ENCODE results near the gene SLC6A3. TPM values are rescaled to one million over a fixed set of nuclear protein-coding genes. Genes with fewer than 3 reads are reported as not detected.

Gene SLC6A3
- total RNA-seq, 4 donors from 2014 or later = 0.16 TPM; not detected in 3

GRCh38 chr5:1402611-1403255 lies 42.5 kb downstream of the SLC6A3 start:
- Histone ChIP-seq H3K27ac (no peak overlapping the region), H3K4me1 (no peaks in the 10 kb centered on the region), H3K9me3 (no peaks in the 10 kb centered on the region), H3K36me3 (no peaks in the 10 kb centered on the region), H3K4me3 (no peak overlapping the region), H3K27me3 (peaks cover 31% of the 10 kb centered on the region)
- TF ChIP-seq POLR2AphosphoS5 (IDR thresholded peaks at IDR 0.05) (no peak), EP300 (IDR thresholded peaks at IDR 0.05) (no peak), POLR2A (IDR thresholded peaks at IDR 0.05) (no peak), CTCF (IDR thresholded peaks at IDR 0.05) (no peak)
- WGBS = 85% methylated on average over 21 of the region's 24 CpGs
- peak in 1 of 2 donors; percentile 52 for DNase-seq (ENCODE audit: low spot score in 2 of 2)

- WGBS = 61% methylated on average over 12 of the region's 14 CpGs
Measured at GRCh38 chr5:1401536-1402138, 43.6 kb downstream of the SLC6A3 start.

GRCh38 chr5:1400936-1401335 lies 44.3 kb downstream of the SLC6A3 start:
- Histone ChIP-seq H3K36me3 (no peaks in the 10 kb centered on the region), H3K27me3 (peaks cover 31% of the 10 kb centered on the region), H3K4me3 (no peak overlapping the region), H3K27ac (no peak overlapping the region), H3K9me3 (no peaks in the 10 kb centered on the region), H3K4me1 (no peaks in the 10 kb centered on the region)
- TF ChIP-seq POLR2AphosphoS5 (IDR thresholded peaks at IDR 0.05) (no peak), EP300 (IDR thresholded peaks at IDR 0.05) (no peak), POLR2A (IDR thresholded peaks at IDR 0.05) (no peak), CTCF (IDR thresholded peaks at IDR 0.05) (no peak)
- no peak for DNase-seq (ENCODE audit: low spot score in 2 of 2)
- WGBS = 79% methylated on average over 11 of the region's 12 CpGs

More at GRCh38 chr5:1401536-1402138, 43.6 kb downstream of the SLC6A3 start:
- H3K36me3 ChIP-seq = no peaks in the 10 kb centered on the region
- H3K9me3 ChIP-seq = no peaks in the 10 kb centered on the region
- no peak for TF ChIP-seq POLR2A (IDR thresholded peaks at IDR 0.05)
- H3K27ac ChIP-seq = no peak overlapping the region
- H3K4me1 ChIP-seq = no peaks in the 10 kb centered on the region
- no peak overlapping the region for H3K4me3 ChIP-seq
- H3K27me3 ChIP-seq = peaks cover 31% of the 10 kb centered on the region
- no peak for DNase-seq (ENCODE audit: low spot score in 2 of 2)

- Histone ChIP-seq H3K4me1 (no peaks in the 10 kb centered on the region), H3K27me3 (peaks cover 36% of the 10 kb centered on the region), H3K36me3 (no peaks in the 10 kb centered on the region), H3K27ac (no peak overlapping the region), H3K4me3 (no peak overlapping the region), H3K9me3 (no peaks in the 10 kb centered on the region)
- WGBS = 69% methylated on average over 11 of the region's 17 CpGs
- no peak for TF ChIP-seq POLR2AphosphoS5 (IDR thresholded peaks at IDR 0.05)
- no peak for TF ChIP-seq CTCF (IDR thresholded peaks at IDR 0.05)
- no peak for TF ChIP-seq POLR2A (IDR thresholded peaks at IDR 0.05)
- no peak for TF ChIP-seq EP300 (IDR thresholded peaks at IDR 0.05)
- DNase-seq (ENCODE audit: low spot score in 2 of 2) = no peak
Measured at GRCh38 chr5:1400211-1400855, 44.9 kb downstream of the SLC6A3 start.

- Histone ChIP-seq H3K9me3 (no peaks in the 10 kb centered on the region), H3K4me3 (no peak overlapping the region), H3K27me3 (peaks cover 42% of the 10 kb centered on the region), H3K36me3 (no peaks in the 10 kb centered on the region), H3K4me1 (no peaks in the 10 kb centered on the region), H3K27ac (no peak overlapping the region)
- WGBS = 75% methylated on average over 9 of the region's 11 CpGs
- TF ChIP-seq CTCF (IDR thresholded peaks at IDR 0.05) (no peak), POLR2A (IDR thresholded peaks at IDR 0.05) (no peak), POLR2AphosphoS5 (IDR thresholded peaks at IDR 0.05) (no peak), EP300 (IDR thresholded peaks at IDR 0.05) (no peak)
- DNase-seq (ENCODE audit: low spot score in 2 of 2) = no peak
Measured at GRCh38 chr5:1399737-1400136, 45.5 kb downstream of the SLC6A3 start.

Measured in suprapubic skin (tissue), 4 donors.